SIG-M5 treated with dmso at 0.1 percent for 504 hours (cell line): ENCODE data around the gene ZNF562.
A peak's percentile ranks its signal among the peaks of the same experiment; 100 is the strongest.

Experiments
- DNase-seq: peaks from one replicate; lab custom pipeline; 2025; ENCODE audit not compliant: unreplicated experiment; lab: John Stamatoyannopoulos, UW

The ZNF562 gene

GRCh38 chr19:9645472-9645871 is 29.4 kb downstream of the ZNF562 start:
- DNase-seq = no peak

GRCh38 chr19:9644472-9644871 is 30.4 kb downstream of the ZNF562 start:
- DNase-seq = no peak

GRCh38 chr19:9641810-9642209 is 33.1 kb downstream of the ZNF562 start:
- no peak for DNase-seq

GRCh38 chr19:9640956-9641355 is 33.9 kb downstream of the ZNF562 start:
- DNase-seq = no peak

GRCh38 chr19:9636018-9636417 is 38.9 kb downstream of the ZNF562 start:
- no peak for DNase-seq

- DNase-seq = no peak
These were observed 47.0 kb downstream of the ZNF562 start for GRCh38 chr19:9627856-9628255.

GRCh38 chr19:9622531-9622930 is 52.4 kb downstream of the ZNF562 start:
- no peak for DNase-seq

GRCh38 chr19:9621156-9622037 is 53.5 kb downstream of the ZNF562 start, which contains the start of gene ZNF561:
ZNF561 (minus strand) TSS chr19:9621232; CDS start chr19:9619456, 1,776 bp downstream.
- DNase-seq = peak; percentile 82

GRCh38 chr19:9620842-9621155 is 54.1 kb downstream of the ZNF562 start:
- no peak for DNase-seq

- no peak for DNase-seq
These were observed 59.1 kb downstream of the ZNF562 start for GRCh38 chr19:9615844-9616243.

GRCh38 chr19:9610484-9611113 is 64.3 kb downstream of the ZNF562 start:
- no peak for DNase-seq

GRCh38 chr19:9608912-9609311 is 66.0 kb downstream of the ZNF562 start:
- DNase-seq = no peak

GRCh38 chr19:9597027-9597426 is 77.9 kb downstream of the ZNF562 start:
- no peak for DNase-seq
